HG02610 (cell line): Measurements from ENCODE around the gene CEP89.
"Not testable (repeated sequence)": the region's sequence is repeated elsewhere in the genome, so short reads cannot be mapped to it uniquely, and the experiment has no call there.

Experiments
- ATAC-seq: cut with Tn5 transposase; IDR thresholded peaks from one replicate; pipeline ENCODE4 v1.9.1; 2021; ENCODE audit warnings: mild to moderate bottlenecking, moderate library complexity; ENCODE audit not compliant: unreplicated experiment

CEP89 gene

GRCh38 chr19:32969549-32969948 lies 2.2 kb downstream of the CEP89 start:
- no peak for ATAC-seq

- ATAC-seq: no peak
Observed at GRCh38 chr19:32966750-32967149, 5.0 kb downstream of the CEP89 start.

GRCh38 chr19:32945260-32945659 lies 26.5 kb downstream of the CEP89 start:
- no peak for ATAC-seq

GRCh38 chr19:32941273-32941672 lies 30.5 kb downstream of the CEP89 start:
- not testable (repeated sequence) for ATAC-seq

DNA sequence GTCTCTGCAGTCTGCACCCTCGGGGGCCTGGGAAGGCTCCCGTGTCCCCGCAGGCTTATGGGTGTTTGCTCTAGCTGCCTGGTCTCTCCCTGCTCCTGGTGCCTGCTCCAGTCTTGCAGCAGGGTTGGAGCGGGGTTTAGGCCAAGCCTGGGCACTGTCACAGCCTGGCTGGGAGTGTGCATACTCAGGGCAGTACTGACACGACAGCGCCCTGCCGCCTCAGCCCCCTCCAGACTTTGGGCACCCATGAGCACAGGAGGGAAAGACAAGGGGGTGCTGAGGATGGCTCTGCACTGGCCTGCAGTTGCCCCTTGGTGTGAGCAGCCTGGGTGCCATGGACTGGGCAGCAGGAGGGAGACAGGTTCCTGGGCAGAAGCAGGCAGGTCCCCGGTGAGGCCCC lies 35.7 kb downstream of the CEP89 start:
- ATAC-seq: no peak

GRCh38 chr19:32935629-32936028 lies 36.1 kb downstream of the CEP89 start:
- no peak for ATAC-seq

DNA sequence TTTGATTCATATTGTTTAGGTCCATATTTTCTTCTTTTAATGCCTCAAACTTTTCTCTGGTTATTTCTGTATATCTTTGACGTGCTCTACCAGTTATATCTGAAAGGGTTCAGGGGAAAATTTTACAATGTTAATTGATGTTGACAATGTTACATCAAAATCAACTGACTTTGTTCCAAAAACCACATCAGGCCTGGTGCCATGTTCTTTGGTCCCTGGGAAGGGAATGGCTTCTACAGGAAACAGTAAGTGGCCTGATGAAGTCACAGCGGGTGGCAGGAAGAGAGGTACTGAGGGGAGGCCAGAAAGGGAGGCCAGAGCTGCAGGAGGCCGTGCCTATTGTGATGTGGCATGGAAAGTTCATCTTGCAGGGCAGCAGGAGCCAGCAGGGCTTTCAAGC lies 38.2 kb downstream of the CEP89 start:
- no peak for ATAC-seq

DNA sequence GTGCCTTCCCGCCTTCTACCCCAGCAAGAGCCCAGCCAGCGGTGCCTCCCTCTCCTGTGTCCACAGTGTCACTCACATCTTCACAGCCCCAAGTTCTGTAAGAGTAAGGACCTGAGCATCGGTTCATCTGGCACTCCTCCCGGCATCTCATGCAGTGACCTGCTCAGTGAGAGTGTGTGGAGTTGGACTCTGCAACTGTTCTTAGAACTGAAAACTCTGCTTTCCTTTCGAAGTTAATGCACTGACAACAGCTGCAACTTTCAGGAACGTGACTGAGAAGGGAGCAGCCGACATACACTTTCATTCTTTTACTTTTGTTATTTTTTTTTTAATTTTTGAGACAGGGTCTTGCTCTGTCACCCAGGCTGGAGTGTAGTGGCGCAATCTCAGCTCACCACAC lies 41.2 kb downstream of the CEP89 start:
- ATAC-seq: no peak

DNA sequence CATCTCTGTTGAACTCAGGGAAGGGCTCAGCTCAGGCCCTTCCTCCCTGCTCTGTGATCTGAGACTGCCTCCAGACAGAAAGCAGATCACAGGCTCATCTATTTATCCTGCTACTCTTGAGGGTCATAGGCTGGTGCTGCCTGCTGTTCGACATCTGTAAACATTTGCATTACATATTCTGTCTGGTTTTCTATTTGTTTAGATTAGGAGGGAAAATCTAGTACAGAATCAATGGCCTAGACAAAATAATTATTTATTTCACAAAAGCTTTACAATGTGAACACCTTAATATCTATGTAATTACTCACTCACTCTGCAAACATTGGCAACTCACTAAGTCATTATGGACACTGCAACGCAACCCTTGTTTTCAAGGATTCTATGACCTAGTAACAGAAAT lies 43.0 kb downstream of the CEP89 start:
- ATAC-seq: no peak

- ATAC-seq: no peak
Observed at GRCh38 chr19:32924200-32924599, 47.6 kb downstream of the CEP89 start.

- ATAC-seq: no peak
Observed at GRCh38 chr19:32921624-32922023, 50.1 kb downstream of the CEP89 start.

DNA sequence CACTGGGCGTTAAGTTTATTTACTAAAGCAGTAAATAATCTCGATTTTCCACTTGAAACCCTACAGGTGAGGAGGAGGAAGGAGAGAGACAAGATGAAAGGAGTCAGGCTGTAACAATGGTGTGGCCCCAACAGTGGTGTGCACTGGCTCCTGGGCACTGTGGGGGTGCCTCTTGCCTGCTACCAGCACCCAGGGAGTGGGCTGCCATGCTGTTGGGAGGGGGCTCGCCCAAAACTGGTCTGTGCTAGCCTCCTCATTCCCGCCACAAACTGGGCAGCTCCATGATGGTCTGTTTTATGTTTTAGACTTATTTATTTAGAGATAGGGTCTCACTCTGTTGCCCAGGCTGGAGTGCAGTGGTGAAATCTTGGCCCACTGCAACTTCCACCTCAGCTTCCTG lies 52.4 kb downstream of the CEP89 start:
- no peak for ATAC-seq

- no peak for ATAC-seq
Observed at GRCh38 chr19:32917616-32917996, 54.2 kb downstream of the CEP89 start.

- ATAC-seq: no peak
Observed at GRCh38 chr19:32916969-32917615, 54.7 kb downstream of the CEP89 start.

DNA sequence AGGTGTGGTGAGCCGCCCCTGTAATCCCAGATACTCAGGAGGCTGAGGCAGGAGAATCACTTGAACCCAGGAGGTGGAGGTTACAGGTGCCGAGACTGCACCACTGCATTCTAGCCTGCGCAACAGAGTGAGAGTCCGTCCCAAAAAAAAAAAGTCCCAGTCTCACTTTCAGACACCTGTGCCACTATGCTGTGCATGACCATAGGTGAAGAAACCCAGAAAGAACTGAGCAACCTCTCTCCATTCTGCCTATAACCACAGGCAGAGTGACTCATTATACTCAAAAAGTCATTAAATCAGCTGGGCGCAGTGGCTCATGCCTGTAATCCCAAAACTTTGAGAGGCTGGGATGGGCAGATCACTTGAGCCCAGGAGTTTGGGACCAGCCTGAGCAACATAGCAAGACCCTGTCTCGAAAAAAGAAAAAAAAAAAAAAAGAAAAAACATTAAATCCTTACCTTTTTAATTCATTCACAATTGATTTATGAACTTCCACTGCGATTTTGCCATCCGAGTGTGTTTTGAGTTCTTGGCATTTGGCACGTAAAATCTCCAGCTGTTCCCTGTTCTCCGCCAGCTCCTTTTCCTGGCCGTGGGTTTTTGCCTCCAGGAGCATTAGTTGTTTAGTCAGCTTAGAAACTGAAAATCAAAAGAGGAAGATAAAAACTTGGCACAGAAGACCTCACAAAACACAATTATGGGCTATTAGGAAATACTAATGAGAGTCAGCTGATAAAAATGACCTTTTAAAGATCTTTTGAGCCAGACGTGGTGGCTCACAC lies 56.7 kb downstream of the CEP89 start:
- ATAC-seq: no peak

GRCh38 chr19:32911467-32911866 lies 60.3 kb downstream of the CEP89 start:
- ATAC-seq: no peak

GRCh38 chr19:32910874-32911273 lies 60.9 kb downstream of the CEP89 start:
- ATAC-seq: no peak

DNA sequence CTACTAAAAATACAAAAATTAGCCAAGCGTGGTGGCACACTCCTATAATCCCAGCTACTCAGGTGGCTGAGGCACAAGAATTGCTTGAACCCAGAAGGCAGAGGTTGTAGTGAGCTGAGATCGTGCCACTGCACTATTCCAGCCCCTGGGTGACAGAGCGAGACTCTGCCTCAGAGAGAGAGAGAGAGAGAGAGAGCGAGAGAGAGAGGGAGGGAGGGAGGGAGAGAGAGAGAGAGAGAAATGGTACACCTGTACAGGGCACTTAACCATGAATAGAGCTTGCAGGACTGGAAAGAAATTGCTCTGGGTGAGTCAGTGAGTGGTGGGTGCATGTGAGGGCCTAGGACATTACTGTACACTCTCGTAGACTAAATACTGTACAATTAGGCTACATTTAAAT lies 61.7 kb downstream of the CEP89 start:
- no peak for ATAC-seq

GRCh38 chr19:32909257-32909656 lies 62.5 kb downstream of the CEP89 start:
- ATAC-seq: no peak

- no peak for ATAC-seq
Observed at GRCh38 chr19:32908641-32909190, 63.0 kb downstream of the CEP89 start.

GRCh38 chr19:32902448-32902847 lies 69.3 kb downstream of the CEP89 start:
- no peak for ATAC-seq

DNA sequence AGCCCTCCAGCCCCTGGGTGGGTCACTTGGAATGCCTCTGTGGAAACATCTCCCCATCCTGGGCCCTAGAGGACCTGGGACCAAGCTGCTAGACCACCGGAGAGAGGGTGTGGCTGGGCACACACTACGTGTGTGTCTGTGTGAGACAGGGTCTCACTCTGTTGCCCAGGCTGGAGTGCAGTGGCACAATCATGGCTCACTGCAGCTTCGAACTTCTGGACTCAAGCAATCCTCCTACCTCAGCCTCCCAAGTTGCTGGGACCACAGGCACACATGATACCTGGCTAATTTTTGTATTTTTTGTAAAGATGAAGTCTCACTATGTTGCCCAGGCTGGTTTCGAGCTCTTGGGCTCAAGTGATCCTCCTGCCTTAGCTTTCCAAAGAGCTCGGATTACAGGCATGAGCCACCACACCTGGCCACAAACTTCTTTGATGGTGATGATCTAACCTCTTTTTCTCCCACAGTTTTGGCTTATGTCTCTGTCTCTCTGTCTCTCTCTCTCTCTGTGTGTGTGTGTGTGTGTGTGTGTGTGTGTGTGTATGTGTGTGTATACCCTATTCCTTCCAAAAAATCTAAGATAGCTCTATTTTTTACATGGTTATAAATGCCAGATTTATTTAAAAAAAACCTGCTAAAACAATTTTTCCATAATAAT lies 70.1 kb downstream of the CEP89 start:
- ATAC-seq: no peak
